HCT116 (cell line): ENCODE measurements around the gene PTGIS. TPM values are rescaled to one million over a fixed set of nuclear protein-coding genes. Genes with fewer than 3 reads are reported as not detected.

Experiments
- ATAC-seq: fragments of 200-7000 bp; cut with Tn5 transposase; 2 replicates; pipeline ENCODE4 v1.9.1; 2020; ENCODE audit warnings: mild to moderate bottlenecking, moderate library complexity
- BruUV-seq: library from RNA; stranded (reverse); fragments of 400-500 nt; replicated peaks from 2 replicates; lab custom pipeline; 2021; lab: Mats Ljungman, UMichigan
- CTCF ChIA-PET: fragments of 300-600 bp; sonication (Branson Sonifier 250); formaldehyde crosslinking; loops from one replicate; lab custom pipeline; 2021; ENCODE audit warnings: antibody characterized with exemption; lab: Charles Lee
- POLR2A ChIA-PET: fragments of 300-600, 350-600 bp; sonication (Branson Sonifier 250); formaldehyde crosslinking; loops from one replicate; lab custom pipeline; 2021; ENCODE audit warnings: antibody characterized with exemption; lab: Charles Lee
- RAD21 ChIA-PET, 2 experiments: fragments of 300-600 bp; sonication (Branson Sonifier 250); formaldehyde crosslinking; loops; one replicate each; lab custom pipeline; 2023; ENCODE audit warnings: low total read pairs in 2 of 2; ENCODE audit not compliant: uncharacterized antibody in 2 of 2, unreplicated experiment in 2 of 2, low non-redundant PET in 1 of 2; lab: Charles Lee
- DNase-seq: peaks from one replicate; pipeline ENCODE4 v3.0.0-alpha.2; 2010; ENCODE audit warnings: low read depth, low spot score
- H2AFZ ChIP-seq: fragments of 200-600 bp; shearing (Covaris generic), sonication (generic); 2 replicates; pipeline ENCODE4 v1.6.1; 2017; ENCODE audit warnings: low read depth, mixed run types, mixed read lengths, antibody characterized with exemption, low read length; ENCODE audit not compliant: poor library complexity, severe bottlenecking
- H3K27ac ChIP-seq: 2 replicates; pipeline ENCODE4 v1.5.1; 2012; ENCODE audit warnings: low read depth, low read length
- H3K27me3 ChIP-seq: fragments of 200-600 bp; sonication (generic); 2 replicates; pipeline ENCODE4 v1.6.1; 2016; ENCODE audit warnings: mixed run types, low read length, mixed read lengths; ENCODE audit not compliant: insufficient read depth
- H3K36me3 ChIP-seq, 2 experiments: fragments of 200-500 bp in 1 of 2; fragments of 200-600 bp in 1 of 2; sonication (Bioruptor generic) in 1 of 2; sonication (generic) in 1 of 2; 2 replicates each; pipeline versions ENCODE4 v1.5.1 to v1.6.1; 2014 to 2016; ENCODE audit warnings: low read length in 2 of 2, inconsistent platforms in 1 of 2, mixed read lengths in 1 of 2, mixed run types in 1 of 2; ENCODE audit not compliant: insufficient read depth in 2 of 2, control insufficient read depth in 1 of 2
- H3K4me1 ChIP-seq, 2 experiments: fragments of 200-600 bp in 1 of 2; sonication (generic) in 1 of 2; 2 replicates each; pipeline versions ENCODE4 v1.5.1 to v1.6.1; 2012 to 2017; ENCODE audit warnings: low read length in 2 of 2, inconsistent platforms in 1 of 2, mild to moderate bottlenecking in 1 of 2, mixed read lengths in 1 of 2, mixed run types in 1 of 2, moderate library complexity in 1 of 2; ENCODE audit not compliant: insufficient read depth in 2 of 2, control insufficient read depth in 1 of 2
- H3K4me2 ChIP-seq: fragments of 200-600 bp; sonication (generic); 2 replicates; pipeline ENCODE4 v1.6.1; 2017; ENCODE audit warnings: mixed run types, low read length, mixed read lengths
- H3K4me3 ChIP-seq, 2 experiments: fragments of 200-600 bp in 1 of 2; sonication (generic) in 1 of 2; replicated peaks in 1 of 2; 2 replicates each; pipeline ENCODE4 v1.5.1; 2011 to 2016; ENCODE audit warnings: low read length in 2 of 2, control low read depth in 1 of 2, low read depth in 1 of 2, mild to moderate bottlenecking in 1 of 2, mixed read lengths in 1 of 2, mixed run types in 1 of 2
- H3K79me2 ChIP-seq: fragments of 200-600 bp; sonication (generic); 2 replicates; pipeline ENCODE4 v1.6.1; 2017; ENCODE audit warnings: mild to moderate bottlenecking, mixed run types, low read length, moderate library complexity, mixed read lengths; ENCODE audit not compliant: insufficient read depth
- H3K9ac ChIP-seq: fragments of 200-600 bp; sonication (generic); 2 replicates; pipeline ENCODE4 v1.6.1; 2016; ENCODE audit warnings: low read length, mixed read lengths
- H3K9me2 ChIP-seq: fragments of 200-600 bp; sonication (generic), shearing (Covaris generic); 2 replicates; pipeline ENCODE4 v1.6.1; 2017; ENCODE audit warnings: mixed run types, mild to moderate bottlenecking, moderate library complexity; ENCODE audit not compliant: insufficient read depth
- H3K9me3 ChIP-seq, 2 experiments: fragments of 200-500 bp in 1 of 2; fragments of 200-600 bp in 1 of 2; sonication (Bioruptor generic) in 1 of 2; sonication (generic) in 1 of 2; 2 replicates each; pipeline ENCODE4 v1.6.1; 2014 to 2017; ENCODE audit warnings: low read length in 2 of 2, mixed read lengths in 2 of 2, inconsistent platforms in 1 of 2, low read depth in 1 of 2, mild to moderate bottlenecking in 1 of 2, mixed run types in 1 of 2, moderate library complexity in 1 of 2; ENCODE audit not compliant: control insufficient read depth in 1 of 2, insufficient read depth in 1 of 2
- H4K20me1 ChIP-seq: fragments of 200-600 bp; sonication (generic), shearing (Covaris generic); 2 replicates; pipeline ENCODE4 v1.6.1; 2017; ENCODE audit warnings: mixed run types, mild to moderate bottlenecking, moderate library complexity; ENCODE audit not compliant: insufficient read depth
- CBX3 ChIP-seq: IDR thresholded peaks from 2 replicates; pipeline ENCODE4 v1.6.1; 2012; ENCODE audit warnings: low read depth
- EGR1 ChIP-seq: IDR thresholded peaks from 2 replicates; pipeline ENCODE4 v1.6.1; 2012; ENCODE audit warnings: low read depth
- EZH2 ChIP-seq: fragments of 200-600 bp; sonication (generic); IDR thresholded peaks from 2 replicates; pipeline ENCODE4 v1.6.1; 2017; ENCODE audit warnings: antibody characterized with exemption, mixed run types
- EZH2phosphoT487 ChIP-seq: fragments of 200-600 bp; IDR thresholded peaks from 2 replicates; pipeline ENCODE4 v1.6.1; 2018; ENCODE audit warnings: antibody characterized with exemption, borderline replicate concordance
- JUND ChIP-seq: IDR thresholded peaks from 2 replicates; pipeline ENCODE4 v1.6.1; 2012
- POLR2A ChIP-seq: IDR thresholded peaks from 2 replicates; pipeline ENCODE4 v1.7.0; 2011; ENCODE audit warnings: borderline replicate concordance; ENCODE audit not compliant: insufficient read depth, insufficient read length; ENCODE audit errors: extremely low read depth
- RAD21 ChIP-seq: IDR thresholded peaks from 2 replicates; pipeline ENCODE4 v1.6.1; 2012; ENCODE audit warnings: low read depth, mild to moderate bottlenecking
- SP1 ChIP-seq: IDR thresholded peaks from 2 replicates; pipeline ENCODE4 v1.6.1; 2012; ENCODE audit warnings: low read depth
- TCF7L2 ChIP-seq: IDR thresholded peaks from 2 replicates; pipeline ENCODE4 v1.7.0; 2011; ENCODE audit warnings: borderline replicate concordance, inconsistent platforms; ENCODE audit not compliant: insufficient read depth, insufficient read length; ENCODE audit errors: extremely low read depth
- YY1 ChIP-seq: IDR thresholded peaks from 2 replicates; pipeline ENCODE4 v1.6.1; 2011; ENCODE audit warnings: low read length, low read depth, moderate library complexity, mild to moderate bottlenecking; ENCODE audit not compliant: insufficient replicate concordance; ENCODE audit errors: extremely low read depth
- ZNF274 ChIP-seq: fragments of 200-500 bp; sonication (Bioruptor generic); IDR thresholded peaks from 2 replicates; pipeline ENCODE4 v1.6.1; 2014; ENCODE audit warnings: mild to moderate bottlenecking, low read depth, low read length, inconsistent platforms
- intact Hi-C: fragments of 100-400 bp; cut with micrococcal nuclease; formaldehyde crosslinking; loops from 2 replicates; pipeline ENCODE4 v1.10.0; 2022
- total RNA-seq: library from RNA; stranded (reverse); gene quantifications from one replicate; pipeline ENCODE4 v1.2.1, GENCODE V29; 2021; ENCODE audit not compliant: unreplicated experiment
- TF ChIP-seq, protein P1 (sequence below), 3 experiments: fragments of 200-600 bp in 1 of 3; sonication (generic) in 1 of 3; IDR thresholded peaks in 2 of 3; conservative IDR thresholded peaks in 1 of 3; 2 replicates each; pipeline ENCODE4 v1.5.1; 2012 to 2017; ENCODE audit warnings: low read depth in 2 of 3, low read length in 2 of 3, antibody characterized with exemption in 1 of 3, borderline replicate concordance in 1 of 3, control low read depth in 1 of 3, mild to moderate bottlenecking in 1 of 3, mixed read lengths in 1 of 3, mixed run types in 1 of 3, moderate library complexity in 1 of 3; ENCODE audit not compliant: insufficient read depth in 1 of 3
- TF ChIP-seq, protein P2 (sequence below): IDR thresholded peaks from 2 replicates; pipeline ENCODE4 v1.6.1; 2012
- TF ChIP-seq, protein P3 (sequence below): IDR thresholded peaks from 2 replicates; pipeline ENCODE4 v1.6.1; 2012
- TF ChIP-seq, protein P4 (sequence below): IDR thresholded peaks from 2 replicates; pipeline ENCODE4 v1.6.1; 2012; ENCODE audit warnings: low read depth

The PTGIS gene
- total RNA-seq, 1 experiment from 2014 or later, result 0.25 TPM

DNA sequence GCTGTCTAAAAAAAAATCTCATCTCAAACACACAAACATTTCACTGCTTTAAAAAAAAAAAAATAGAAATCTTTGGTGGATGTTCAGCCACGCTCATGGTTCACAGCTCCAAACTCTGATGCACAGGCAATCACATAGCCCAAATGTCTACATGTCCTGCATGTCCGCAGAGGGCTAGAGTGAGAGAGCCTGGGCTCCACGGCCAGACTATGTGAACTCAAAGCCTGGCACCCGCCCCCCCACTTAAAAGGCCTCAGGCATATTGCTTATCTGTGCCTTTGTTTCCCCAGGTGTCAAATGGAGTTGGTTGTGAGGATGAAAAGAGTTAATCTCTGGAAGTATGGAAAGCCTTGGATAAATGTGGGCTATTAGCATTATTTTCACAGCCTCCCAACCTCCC is 10.5 kb upstream of the PTGIS start:
- H3K9me2 ChIP-seq, result no peaks in the 10 kb centered on the region
- H3K27ac ChIP-seq, result no peak overlapping the region
- CTCF ChIA-PET, result no interaction called here
- H3K4me3 ChIP-seq, result no peak overlapping the region
- TF ChIP-seq EGR1 (no peak), ZNF274 (no peak), POLR2A (no peak), EZH2 (no peak), TCF7L2 (no peak), CBX3 (no peak), YY1 (no peak), JUND (no peak), SP1 (no peak), RAD21 (no peak), EZH2phosphoT487 (no peak)
- TF ChIP-seq, protein P1, sequence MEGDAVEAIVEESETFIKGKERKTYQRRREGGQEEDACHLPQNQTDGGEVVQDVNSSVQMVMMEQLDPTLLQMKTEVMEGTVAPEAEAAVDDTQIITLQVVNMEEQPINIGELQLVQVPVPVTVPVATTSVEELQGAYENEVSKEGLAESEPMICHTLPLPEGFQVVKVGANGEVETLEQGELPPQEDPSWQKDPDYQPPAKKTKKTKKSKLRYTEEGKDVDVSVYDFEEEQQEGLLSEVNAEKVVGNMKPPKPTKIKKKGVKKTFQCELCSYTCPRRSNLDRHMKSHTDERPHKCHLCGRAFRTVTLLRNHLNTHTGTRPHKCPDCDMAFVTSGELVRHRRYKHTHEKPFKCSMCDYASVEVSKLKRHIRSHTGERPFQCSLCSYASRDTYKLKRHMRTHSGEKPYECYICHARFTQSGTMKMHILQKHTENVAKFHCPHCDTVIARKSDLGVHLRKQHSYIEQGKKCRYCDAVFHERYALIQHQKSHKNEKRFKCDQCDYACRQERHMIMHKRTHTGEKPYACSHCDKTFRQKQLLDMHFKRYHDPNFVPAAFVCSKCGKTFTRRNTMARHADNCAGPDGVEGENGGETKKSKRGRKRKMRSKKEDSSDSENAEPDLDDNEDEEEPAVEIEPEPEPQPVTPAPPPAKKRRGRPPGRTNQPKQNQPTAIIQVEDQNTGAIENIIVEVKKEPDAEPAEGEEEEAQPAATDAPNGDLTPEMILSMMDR (IDR thresholded peaks at IDR 0.05 in 2 of 3, conservative IDR thresholded peaks at IDR 0.05 in 1 of 3; ENCODE audit: borderline replicate concordance in 1 of 3, insufficient read depth in 1 of 3, low read depth in 2 of 3, low read length in 2 of 3), result no peak
- TF ChIP-seq, protein P2, sequence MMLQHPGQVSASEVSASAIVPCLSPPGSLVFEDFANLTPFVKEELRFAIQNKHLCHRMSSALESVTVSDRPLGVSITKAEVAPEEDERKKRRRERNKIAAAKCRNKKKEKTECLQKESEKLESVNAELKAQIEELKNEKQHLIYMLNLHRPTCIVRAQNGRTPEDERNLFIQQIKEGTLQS, result no peak
- TF ChIP-seq, protein P3, sequence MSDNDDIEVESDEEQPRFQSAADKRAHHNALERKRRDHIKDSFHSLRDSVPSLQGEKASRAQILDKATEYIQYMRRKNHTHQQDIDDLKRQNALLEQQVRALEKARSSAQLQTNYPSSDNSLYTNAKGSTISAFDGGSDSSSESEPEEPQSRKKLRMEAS, result no peak
- TF ChIP-seq, protein P4, sequence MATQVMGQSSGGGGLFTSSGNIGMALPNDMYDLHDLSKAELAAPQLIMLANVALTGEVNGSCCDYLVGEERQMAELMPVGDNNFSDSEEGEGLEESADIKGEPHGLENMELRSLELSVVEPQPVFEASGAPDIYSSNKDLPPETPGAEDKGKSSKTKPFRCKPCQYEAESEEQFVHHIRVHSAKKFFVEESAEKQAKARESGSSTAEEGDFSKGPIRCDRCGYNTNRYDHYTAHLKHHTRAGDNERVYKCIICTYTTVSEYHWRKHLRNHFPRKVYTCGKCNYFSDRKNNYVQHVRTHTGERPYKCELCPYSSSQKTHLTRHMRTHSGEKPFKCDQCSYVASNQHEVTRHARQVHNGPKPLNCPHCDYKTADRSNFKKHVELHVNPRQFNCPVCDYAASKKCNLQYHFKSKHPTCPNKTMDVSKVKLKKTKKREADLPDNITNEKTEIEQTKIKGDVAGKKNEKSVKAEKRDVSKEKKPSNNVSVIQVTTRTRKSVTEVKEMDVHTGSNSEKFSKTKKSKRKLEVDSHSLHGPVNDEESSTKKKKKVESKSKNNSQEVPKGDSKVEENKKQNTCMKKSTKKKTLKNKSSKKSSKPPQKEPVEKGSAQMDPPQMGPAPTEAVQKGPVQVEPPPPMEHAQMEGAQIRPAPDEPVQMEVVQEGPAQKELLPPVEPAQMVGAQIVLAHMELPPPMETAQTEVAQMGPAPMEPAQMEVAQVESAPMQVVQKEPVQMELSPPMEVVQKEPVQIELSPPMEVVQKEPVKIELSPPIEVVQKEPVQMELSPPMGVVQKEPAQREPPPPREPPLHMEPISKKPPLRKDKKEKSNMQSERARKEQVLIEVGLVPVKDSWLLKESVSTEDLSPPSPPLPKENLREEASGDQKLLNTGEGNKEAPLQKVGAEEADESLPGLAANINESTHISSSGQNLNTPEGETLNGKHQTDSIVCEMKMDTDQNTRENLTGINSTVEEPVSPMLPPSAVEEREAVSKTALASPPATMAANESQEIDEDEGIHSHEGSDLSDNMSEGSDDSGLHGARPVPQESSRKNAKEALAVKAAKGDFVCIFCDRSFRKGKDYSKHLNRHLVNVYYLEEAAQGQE, result no peak
- no peaks in the 10 kb centered on the region for H4K20me1 ChIP-seq
- DNase-seq (no peak), ATAC-seq (no peak)
- H3K9ac ChIP-seq, result no peak overlapping the region
- POLR2A ChIA-PET, result no interaction called here
- peaks cover 7 to 8% of the 10 kb centered on the region in 2 experiments for H3K4me1 ChIP-seq
- H3K27me3 ChIP-seq, result no peaks in the 10 kb centered on the region
- BruUV-seq, result no TSS peak
- RAD21 ChIA-PET, result no interaction called here
- H3K79me2 ChIP-seq, result no peaks in the 10 kb centered on the region
- intact Hi-C loops, result no loop called here
- H3K4me2 ChIP-seq, result no peak overlapping the region
- no peaks in the 10 kb centered on the region for H3K36me3 ChIP-seq
- no peak overlapping the region for H2AFZ ChIP-seq
- H3K9me3 ChIP-seq, result peaks cover 0 to 7% of the 10 kb centered on the region in 2 experiments; a peak in 1 of 4 replicates
